LHCN-M2 (cell line): ENCODE measurements around the gene SCARF1. TPM values are rescaled to one million over a fixed set of nuclear protein-coding genes. Genes with fewer than 3 reads are reported as not detected.

Experiments used
- DNase-seq: peaks from one replicate; pipeline ENCODE4 v3.0.0-alpha.2; 2012; ENCODE audit warnings: low read depth
- total RNA-seq: library from RNA; depleted of rRNA; stranded (reverse); fragments of >200 nt; gene quantifications from 2 replicates; pipeline ENCODE4 v1.2.3, GENCODE V29; 2014

The SCARF1 gene
- total RNA-seq, 1 experiment from 2014 or later, result 0.11 TPM

GRCh38 chr17:1629504-1630310, 15.8 kb downstream of the SCARF1 start:
- DNase-seq, result peak; percentile 50

- peak; percentile 91 for DNase-seq
Measured at GRCh38 chr17:1628856-1629503, 16.6 kb downstream of the SCARF1 start.

GRCh38 chr17:1627982-1628855, 17.3 kb downstream of the SCARF1 start, which contains the start of gene SLC43A2:
Gene SLC43A2 (minus strand): TSS chr17:1628834. CDS start chr17:1627874, 960 bp downstream.
- DNase-seq, result peak; percentile 67

GRCh38 chr17:1627182-1627981, 18.1 kb downstream of the SCARF1 start:
- no peak for DNase-seq

GRCh38 chr17:1626333-1626732, 19.2 kb downstream of the SCARF1 start:
- no peak for DNase-seq

GRCh38 chr17:1625581-1625980, 20.0 kb downstream of the SCARF1 start:
- DNase-seq, result no peak

GRCh38 chr17:1625053-1625452, 20.5 kb downstream of the SCARF1 start:
- no peak for DNase-seq

GRCh38 chr17:1624650-1625049, 20.9 kb downstream of the SCARF1 start:
- no peak for DNase-seq

- no peak for DNase-seq
Measured at GRCh38 chr17:1623057-1623630, 22.4 kb downstream of the SCARF1 start.

GRCh38 chr17:1621273-1621954, 24.1 kb downstream of the SCARF1 start:
- DNase-seq, result no peak

- no peak for DNase-seq
Measured at GRCh38 chr17:1620486-1620885, 25.0 kb downstream of the SCARF1 start.

GRCh38 chr17:1617620-1618174, 27.8 kb downstream of the SCARF1 start:
- no peak for DNase-seq

GRCh38 chr17:1616101-1616500, 29.4 kb downstream of the SCARF1 start:
- DNase-seq, result no peak

- DNase-seq, result no peak
Measured at GRCh38 chr17:1612400-1612799, 33.1 kb downstream of the SCARF1 start.

- DNase-seq, result no peak
Measured at GRCh38 chr17:1611715-1612114, 33.8 kb downstream of the SCARF1 start.

- DNase-seq, result no peak
Measured at GRCh38 chr17:1608676-1609075, 36.9 kb downstream of the SCARF1 start.

- no peak for DNase-seq
Measured at GRCh38 chr17:1607971-1608320, 37.6 kb downstream of the SCARF1 start.

GRCh38 chr17:1606352-1606985, 39.1 kb downstream of the SCARF1 start:
- no peak for DNase-seq

GRCh38 chr17:1605681-1606351, 39.7 kb downstream of the SCARF1 start:
- no peak for DNase-seq
